ENCODE data around the gene SULT1A2. TPM values are rescaled to one million over a fixed set of nuclear protein-coding genes. Genes with fewer than 3 reads are reported as not detected.

Gene SULT1A2
- total RNA-seq, 2 experiments from 2014 or later, result 0.26 to 0.30 TPM

DNA sequence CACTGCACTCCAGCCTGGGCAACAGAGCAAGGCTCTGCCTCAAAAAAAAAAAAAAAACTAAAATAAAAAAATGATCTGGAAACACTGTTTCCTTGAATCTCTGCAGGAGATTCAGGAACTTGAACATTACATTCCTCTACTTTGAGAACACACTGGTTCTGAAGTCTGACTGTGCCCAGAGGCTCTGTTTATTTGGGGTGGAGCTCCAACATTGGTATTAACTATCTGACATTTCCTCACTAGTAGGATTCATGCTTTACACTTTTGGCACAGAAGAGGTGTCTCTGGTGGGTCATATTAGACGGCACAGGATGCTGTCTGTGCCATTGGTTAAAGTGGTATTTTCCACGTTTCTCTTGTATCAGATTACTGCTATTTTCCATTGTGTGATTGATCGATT is 10.4 kb downstream of the SULT1A2 start:
- ChIA-PET CTCF (no interaction called here), POLR2A (no interaction called here)
- Mint-ChIP-seq H3K36me3 (ENCODE audit: low read depth) (peaks cover 25% of the 10 kb centered on the region), H3K9me3 (ENCODE audit: low read depth) (no peaks in the 10 kb centered on the region), H3K27me3 (no peaks in the 10 kb centered on the region), H3K4me1 (no peaks in the 10 kb centered on the region), H3K27ac (no peak overlapping the region), H3K4me3 (no peak overlapping the region)
- DNase-seq (no peak), ATAC-seq (no peak)
- intact Hi-C loops (cut with DNase I, micrococcal nuclease), result no loop called here

DNA sequence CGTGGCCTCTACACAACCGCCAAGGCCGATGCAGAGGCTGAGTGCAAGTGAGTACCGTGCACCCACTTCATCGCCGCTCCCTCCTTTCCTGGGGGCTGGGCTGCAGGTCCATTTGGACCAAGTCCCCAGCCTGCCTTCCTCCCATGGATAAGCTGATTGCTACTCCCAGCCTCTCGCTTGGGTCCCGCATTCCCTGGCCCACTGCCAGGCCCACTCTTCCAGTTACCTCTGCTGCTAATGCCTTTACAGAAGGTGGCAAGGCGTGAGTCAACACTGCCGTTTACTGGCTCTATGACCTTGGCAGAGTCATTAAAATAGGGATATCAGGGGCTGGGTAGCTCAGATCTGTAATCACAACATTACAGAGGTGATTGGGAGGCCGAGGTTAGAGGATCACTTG is 11.2 kb downstream of the SULT1A2 start:
- H3K27me3 Mint-ChIP-seq, result no peaks in the 10 kb centered on the region
- H3K4me1 Mint-ChIP-seq, result no peaks in the 10 kb centered on the region
- H3K4me3 Mint-ChIP-seq, result no peak overlapping the region
- no peaks in the 10 kb centered on the region for H3K9me3 Mint-ChIP-seq (ENCODE audit: low read depth)
- H3K27ac Mint-ChIP-seq, result no peak overlapping the region
- intact Hi-C loops (cut with DNase I, micrococcal nuclease), result no loop called here
- DNase-seq (no peak), ATAC-seq (no peak)
- peaks cover 22% of the 10 kb centered on the region for H3K36me3 Mint-ChIP-seq (ENCODE audit: low read depth)
- ChIA-PET POLR2A (no interaction called here), CTCF (interaction anchor here (0.6 to 1.2 kb wide), 2 partner anchors 18 to 265 kb away, joined by 3 read pairs; no protein-coding TSS in a partner anchor)

DNA sequence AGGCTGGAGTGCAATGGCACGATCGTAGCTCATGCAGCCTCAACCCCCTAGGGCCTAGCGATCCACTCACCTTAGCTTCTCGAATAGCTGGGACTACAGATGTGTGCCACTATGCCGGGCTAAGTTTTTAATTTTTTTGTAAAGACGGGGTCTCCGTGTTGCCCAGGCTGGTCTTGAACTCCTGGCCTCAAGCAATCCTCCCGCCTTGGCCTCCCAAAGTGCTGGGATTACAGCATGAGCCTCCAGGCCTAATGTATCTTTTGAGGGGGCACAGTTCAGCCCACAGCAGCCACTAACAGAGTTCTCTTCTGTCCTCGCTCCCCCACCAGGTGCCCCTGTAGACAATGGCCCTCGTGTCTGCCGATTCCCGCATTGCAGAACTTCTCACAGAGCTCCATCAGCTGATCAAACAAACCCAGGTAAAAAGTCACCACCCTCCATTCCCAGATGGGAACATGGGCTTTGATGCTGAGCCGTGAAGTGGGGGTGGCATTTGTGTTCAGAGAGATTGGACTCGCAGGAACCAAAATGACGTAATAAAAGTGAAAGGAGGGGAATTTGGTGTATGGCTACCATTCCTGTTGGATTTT is 16.0 kb downstream of the SULT1A2 start:
- no peak for ATAC-seq
- Mint-ChIP-seq H3K27ac (no peak overlapping the region), H3K36me3 (ENCODE audit: low read depth) (peaks cover 13% of the 10 kb centered on the region), H3K4me3 (no peak overlapping the region), H3K4me1 (no peaks in the 10 kb centered on the region), H3K27me3 (no peaks in the 10 kb centered on the region), H3K9me3 (ENCODE audit: low read depth) (no peaks in the 10 kb centered on the region)
- CTCF ChIA-PET, result interaction anchor here (1.1 kb wide), 1 partner anchor 25 kb away, joined by 4 read pairs; no protein-coding TSS in a partner anchor
- intact Hi-C loops (cut with DNase I, micrococcal nuclease), result no loop called here
- no peak for DNase-seq
- POLR2A ChIA-PET, result no interaction called here

GRCh38 chr16:28575446-28576109 is 21.3 kb downstream of the SULT1A2 start:
- no peaks in the 10 kb centered on the region for H3K27me3 Mint-ChIP-seq
- H3K27ac Mint-ChIP-seq, result no peak overlapping the region
- peaks cover 16% of the 10 kb centered on the region for H3K4me1 Mint-ChIP-seq
- H3K36me3 Mint-ChIP-seq (ENCODE audit: low read depth), result peaks cover 3% of the 10 kb centered on the region
- POLR2A ChIA-PET, result no interaction called here
- intact Hi-C loops (cut with DNase I, micrococcal nuclease), result no loop called here
- no peak for ATAC-seq
- no peaks in the 10 kb centered on the region for H3K9me3 Mint-ChIP-seq (ENCODE audit: low read depth)
- CTCF ChIA-PET, result interaction anchor here (1.3 kb wide), 1 partner anchor 19 kb away, joined by 3 read pairs; no protein-coding TSS in a partner anchor
- H3K4me3 Mint-ChIP-seq, result no peak overlapping the region
- DNase-seq, result no peak

DNA sequence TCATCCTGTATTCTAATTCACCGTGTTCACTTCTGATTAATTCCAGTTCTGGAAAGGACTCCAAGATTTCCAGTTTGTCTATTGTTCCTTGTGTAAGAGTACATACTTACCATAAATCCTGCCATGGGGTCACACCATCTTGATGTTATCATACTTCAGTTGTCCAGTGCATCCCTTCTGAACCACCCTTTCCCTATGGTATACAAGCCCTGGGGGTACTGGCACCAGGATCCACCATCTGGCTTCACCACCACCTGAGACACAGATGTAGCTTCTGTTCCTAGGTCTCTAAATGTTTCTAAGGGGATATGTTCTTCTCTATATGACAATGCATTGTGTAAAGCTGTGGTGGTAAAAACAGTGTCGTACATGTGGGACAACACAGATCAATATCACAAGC is 21.9 kb downstream of the SULT1A2 start:
- Mint-ChIP-seq H3K27ac (no peak overlapping the region), H3K27me3 (no peaks in the 10 kb centered on the region), H3K36me3 (ENCODE audit: low read depth) (peaks cover 3% of the 10 kb centered on the region), H3K4me3 (no peak overlapping the region), H3K9me3 (ENCODE audit: low read depth) (no peaks in the 10 kb centered on the region), H3K4me1 (peaks cover 16% of the 10 kb centered on the region)
- POLR2A ChIA-PET, result no interaction called here
- no peak for DNase-seq
- no peak for ATAC-seq
- intact Hi-C loops (cut with DNase I, micrococcal nuclease), result no loop called here
- CTCF ChIA-PET, result interaction anchor here (1.3 kb wide), 1 partner anchor 18 kb away, joined by 3 read pairs; no protein-coding TSS in a partner anchor

- H3K27ac Mint-ChIP-seq, result peak overlapping the region; percentile 32
- peaks cover 3% of the 10 kb centered on the region for H3K36me3 Mint-ChIP-seq (ENCODE audit: low read depth)
- H3K4me3 Mint-ChIP-seq, result no peak overlapping the region
- ATAC-seq, result no peak
- ChIA-PET CTCF (interaction anchor here (1.3 kb wide), 1 partner anchor 17 kb away, joined by 3 read pairs; no protein-coding TSS in a partner anchor), POLR2A (no interaction called here)
- no peaks in the 10 kb centered on the region for H3K9me3 Mint-ChIP-seq (ENCODE audit: low read depth)
- H3K4me1 Mint-ChIP-seq, result peaks cover 17% of the 10 kb centered on the region
- no peak for DNase-seq
- intact Hi-C loops (cut with DNase I, micrococcal nuclease), result no loop called here
- no peaks in the 10 kb centered on the region for H3K27me3 Mint-ChIP-seq
Observed at GRCh38 chr16:28573738-28574718, 22.8 kb downstream of the SULT1A2 start.

- Mint-ChIP-seq H3K27me3 (no peaks in the 10 kb centered on the region), H3K36me3 (ENCODE audit: low read depth) (peaks cover 6% of the 10 kb centered on the region), H3K4me1 (peaks cover 18% of the 10 kb centered on the region), H3K27ac (peak overlapping the region; percentile 8), H3K4me3 (no peak overlapping the region), H3K9me3 (ENCODE audit: low read depth) (no peaks in the 10 kb centered on the region)
- DNase-seq (no peak), ATAC-seq (no peak)
- ChIA-PET POLR2A (no interaction called here), CTCF (no interaction called here)
- intact Hi-C loops (cut with DNase I, micrococcal nuclease), result no loop called here
Observed at GRCh38 chr16:28572696-28573510, 23.9 kb downstream of the SULT1A2 start.

DNA sequence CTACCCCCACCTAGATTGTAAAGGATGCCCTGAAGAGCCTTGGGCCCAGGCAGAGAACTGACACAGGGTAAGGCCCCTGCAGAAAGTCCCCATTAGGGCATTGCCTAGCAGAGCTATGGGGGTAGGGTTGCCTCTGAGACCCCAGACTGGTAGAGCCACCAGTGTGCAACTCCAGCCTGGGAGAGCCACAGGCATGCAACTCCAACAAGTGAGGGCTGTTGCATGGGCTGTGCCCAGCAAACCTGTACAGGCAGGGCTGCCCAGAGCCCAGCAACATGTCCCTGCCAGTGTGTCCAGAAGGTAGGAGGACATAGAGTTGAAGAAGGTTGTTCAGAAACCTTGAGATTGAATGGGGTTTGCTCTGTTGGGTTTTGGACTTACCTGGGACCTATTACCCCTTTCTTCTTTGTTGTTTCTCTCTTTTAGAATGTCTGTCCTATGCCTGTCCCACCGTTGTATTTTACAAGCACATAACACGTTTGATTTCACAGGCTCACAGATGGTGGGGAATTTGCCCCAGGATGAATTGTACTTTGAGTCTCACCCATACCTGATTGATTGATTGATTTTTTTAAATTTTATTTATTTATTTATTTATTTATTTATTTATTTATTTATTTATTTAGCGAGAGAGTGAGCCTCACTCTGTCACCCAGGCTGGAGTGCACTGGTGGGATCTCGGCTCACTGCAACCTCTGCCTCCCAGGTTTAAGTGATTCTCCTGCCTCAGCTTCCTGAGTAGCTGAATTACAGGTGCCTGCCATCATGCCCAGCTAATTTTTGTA is 26.7 kb downstream of the SULT1A2 start:
- H3K4me3 Mint-ChIP-seq, result no peak overlapping the region
- H3K36me3 Mint-ChIP-seq (ENCODE audit: low read depth), result peaks cover 24% of the 10 kb centered on the region
- ATAC-seq (no peak), DNase-seq (no peak)
- POLR2A ChIA-PET, result no interaction called here
- CTCF ChIA-PET, result interaction anchor here (1.9 kb wide), 1 partner anchor 14 kb away, joined by 5 read pairs; no protein-coding TSS in a partner anchor
- H3K27me3 Mint-ChIP-seq, result no peaks in the 10 kb centered on the region
- no peak overlapping the region for H3K27ac Mint-ChIP-seq
- H3K4me1 Mint-ChIP-seq, result peaks cover 18% of the 10 kb centered on the region
- peaks cover 8% of the 10 kb centered on the region for H3K9me3 Mint-ChIP-seq (ENCODE audit: low read depth)
- intact Hi-C loops (cut with DNase I, micrococcal nuclease), result no loop called here

DNA sequence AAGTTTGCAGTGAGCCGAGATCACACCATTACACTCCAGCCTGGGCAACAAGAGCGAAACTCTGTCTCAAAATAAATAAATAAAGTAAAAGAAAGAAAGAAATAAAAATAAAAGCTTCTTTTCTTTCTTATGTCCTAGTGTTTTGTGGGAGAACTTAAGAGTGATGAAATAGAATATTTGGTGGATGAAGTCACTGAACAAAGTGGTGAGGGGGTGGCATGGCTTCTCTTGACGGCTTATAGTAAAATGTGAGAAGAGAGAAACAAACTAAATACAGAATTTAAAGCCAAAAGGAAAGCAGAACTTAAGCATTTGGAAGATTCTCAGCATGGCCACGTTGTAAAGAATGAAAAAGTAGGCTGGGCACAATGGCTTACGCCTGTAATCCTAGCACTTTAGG is 27.8 kb downstream of the SULT1A2 start:
- Mint-ChIP-seq H3K27me3 (no peaks in the 10 kb centered on the region), H3K36me3 (ENCODE audit: low read depth) (peaks cover 28% of the 10 kb centered on the region), H3K9me3 (ENCODE audit: low read depth) (peaks cover 8% of the 10 kb centered on the region), H3K4me1 (peaks cover 18% of the 10 kb centered on the region), H3K27ac (no peak overlapping the region), H3K4me3 (no peak overlapping the region)
- intact Hi-C loops (cut with DNase I, micrococcal nuclease), result no loop called here
- no peak for ATAC-seq
- CTCF ChIA-PET, result interaction anchor here (0.6 to 1.9 kb wide), 2 partner anchors 13 to 1060 kb away, joined by 4 to 5 read pairs; no protein-coding TSS in a partner anchor
- POLR2A ChIA-PET, result no interaction called here
- no peak for DNase-seq

- ChIA-PET POLR2A (no interaction called here), CTCF (interaction anchor here (1.1 kb wide), 1 partner anchor 18 kb away, joined by 3 read pairs; no protein-coding TSS in a partner anchor)
- ATAC-seq, result no peak
- Mint-ChIP-seq H3K36me3 (ENCODE audit: low read depth) (peaks cover 28% of the 10 kb centered on the region), H3K4me1 (peaks cover 13% of the 10 kb centered on the region), H3K27me3 (no peaks in the 10 kb centered on the region), H3K4me3 (no peak overlapping the region), H3K9me3 (ENCODE audit: low read depth) (peaks cover 8% of the 10 kb centered on the region), H3K27ac (no peak overlapping the region)
- DNase-seq, result no peak
- intact Hi-C loops (cut with DNase I, micrococcal nuclease), result no loop called here
Observed at GRCh38 chr16:28567292-28567691, 29.6 kb downstream of the SULT1A2 start.
